NCI-H2029 (cell line): ENCODE results near the gene ZNF653.
A peak's percentile ranks its signal among the peaks of the same experiment; 100 is the strongest.
"Not testable (repeated sequence)": the region's sequence is repeated elsewhere in the genome, so short reads cannot be mapped to it uniquely, and the experiment has no call there.

Experiments used
- DNase-seq: peaks from one replicate; lab custom pipeline; 2025; lab: John Stamatoyannopoulos, UW

The ZNF653 gene

GRCh38 chr19:11456659-11457058, 49.0 kb downstream of the ZNF653 start:
- no peak for DNase-seq

- DNase-seq: not testable (repeated sequence)
Observed at GRCh38 chr19:11455233-11455554, 50.4 kb downstream of the ZNF653 start.

GRCh38 chr19:11453468-11454341, 51.9 kb downstream of the ZNF653 start:
- DNase-seq: no peak

GRCh38 chr19:11452620-11453310, 52.9 kb downstream of the ZNF653 start:
- DNase-seq: no peak

- DNase-seq: no peak
Observed at GRCh38 chr19:11451871-11452619, 53.6 kb downstream of the ZNF653 start.

- DNase-seq: no peak
Observed at GRCh38 chr19:11451327-11451870, 54.2 kb downstream of the ZNF653 start.

GRCh38 chr19:11450570-11451326, 54.9 kb downstream of the ZNF653 start:
- DNase-seq: no peak

- DNase-seq: no peak
Observed at GRCh38 chr19:11448923-11449554, 56.6 kb downstream of the ZNF653 start.

- no peak for DNase-seq
Observed at GRCh38 chr19:11448410-11448809, 57.2 kb downstream of the ZNF653 start.

GRCh38 chr19:11447347-11448262, 58.0 kb downstream of the ZNF653 start:
- DNase-seq: no peak

- DNase-seq: no peak
Observed at GRCh38 chr19:11446652-11447301, 58.9 kb downstream of the ZNF653 start.

- DNase-seq: no peak
Observed at GRCh38 chr19:11446271-11446651, 59.4 kb downstream of the ZNF653 start.

GRCh38 chr19:11445141-11445540, 60.5 kb downstream of the ZNF653 start:
- DNase-seq: no peak

- DNase-seq: no peak
Observed at GRCh38 chr19:11444059-11444458, 61.6 kb downstream of the ZNF653 start.

GRCh38 chr19:11437955-11438354, 67.7 kb downstream of the ZNF653 start:
- no peak for DNase-seq

- no peak for DNase-seq
Observed at GRCh38 chr19:11435833-11436313, 69.8 kb downstream of the ZNF653 start.

GRCh38 chr19:11435057-11435832, 70.4 kb downstream of the ZNF653 start, which contains the start of the genes ODAD3 and PRKCSH:
ODAD3 (minus strand) TSS chr19:11435121; CDS start chr19:11435016, 105 bp downstream.
PRKCSH (plus strand) TSS chr19:11435635; CDS start chr19:11436118, 483 bp downstream.
- DNase-seq: peak; percentile 100

- DNase-seq: no peak
Observed at GRCh38 chr19:11434703-11435056, 71.0 kb downstream of the ZNF653 start.
